Measurements from ENCODE around the gene SPATS2L. TPM values are rescaled to one million over a fixed set of nuclear protein-coding genes. Genes with fewer than 3 reads are reported as not detected.

Gene SPATS2L
- total RNA-seq, 1 donor from 2014 or later, result 100 TPM

GRCh38 chr2:200351815-200352214 lies 45.3 kb downstream of the SPATS2L start:
- H3K27ac ChIP-seq, result no peak overlapping the region
- DNase-seq (no peak), ATAC-seq (no peak)
- no peaks in the 10 kb centered on the region for H3K27me3 ChIP-seq (ENCODE audit: low read depth)
- no peak for TF ChIP-seq CTCF (IDR thresholded peaks at IDR 0.05)
- H3K36me3 ChIP-seq, result no peaks in the 10 kb centered on the region
- intact Hi-C loops (cut with DNase I), result no loop called here
- H3K4me3 ChIP-seq, result no peak overlapping the region
- H3K9me3 ChIP-seq, result no peaks in the 10 kb centered on the region
- peaks cover 12% of the 10 kb centered on the region for H3K4me1 ChIP-seq

- H3K27me3 ChIP-seq (ENCODE audit: low read depth), result no peaks in the 10 kb centered on the region
- no peaks in the 10 kb centered on the region for H3K9me3 ChIP-seq
- H3K4me1 ChIP-seq, result peaks cover 12% of the 10 kb centered on the region
- H3K36me3 ChIP-seq, result no peaks in the 10 kb centered on the region
- ATAC-seq (peak; percentile 77 to 86), DNase-seq (no peak)
- intact Hi-C loops (cut with DNase I), result no loop called here
- TF ChIP-seq CTCF (IDR thresholded peaks at IDR 0.05), result no peak
- H3K27ac ChIP-seq, result no peak overlapping the region
- no peak overlapping the region for H3K4me3 ChIP-seq
Measured at GRCh38 chr2:200352636-200353035, 46.1 kb downstream of the SPATS2L start.

- Histone ChIP-seq H3K36me3 (no peaks in the 10 kb centered on the region), H3K4me1 (peaks cover 12% of the 10 kb centered on the region), H3K27me3 (ENCODE audit: low read depth) (no peaks in the 10 kb centered on the region), H3K9me3 (no peaks in the 10 kb centered on the region), H3K4me3 (no peak overlapping the region), H3K27ac (no peak overlapping the region)
- no peak for DNase-seq
- TF ChIP-seq CTCF (IDR thresholded peaks at IDR 0.05), result no peak
- ATAC-seq, result no peak
- intact Hi-C loops (cut with DNase I), result no loop called here
Measured at GRCh38 chr2:200353120-200353519, 46.6 kb downstream of the SPATS2L start.

- Histone ChIP-seq H3K27me3 (ENCODE audit: low read depth) (no peaks in the 10 kb centered on the region), H3K4me1 (peaks cover 12% of the 10 kb centered on the region), H3K4me3 (no peak overlapping the region), H3K9me3 (no peaks in the 10 kb centered on the region), H3K27ac (no peak overlapping the region), H3K36me3 (no peaks in the 10 kb centered on the region)
- ATAC-seq (no peak), DNase-seq (no peak)
- intact Hi-C loops (cut with DNase I), result no loop called here
- no peak for TF ChIP-seq CTCF (IDR thresholded peaks at IDR 0.05)
Measured at GRCh38 chr2:200353874-200354273, 47.4 kb downstream of the SPATS2L start.

- Histone ChIP-seq H3K36me3 (no peaks in the 10 kb centered on the region), H3K4me1 (peaks cover 12% of the 10 kb centered on the region), H3K9me3 (no peaks in the 10 kb centered on the region), H3K27me3 (ENCODE audit: low read depth) (no peaks in the 10 kb centered on the region), H3K4me3 (no peak overlapping the region), H3K27ac (no peak overlapping the region)
- ATAC-seq (no peak), DNase-seq (no peak)
- no peak for TF ChIP-seq CTCF (IDR thresholded peaks at IDR 0.05)
- intact Hi-C loops (cut with DNase I), result no loop called here
Measured at GRCh38 chr2:200354833-200355751, 48.6 kb downstream of the SPATS2L start.

All from lower lobe of right lung (tissue), 2 donors.